Measurements from ENCODE around the gene ADCY3.

The ADCY3 gene

DNA sequence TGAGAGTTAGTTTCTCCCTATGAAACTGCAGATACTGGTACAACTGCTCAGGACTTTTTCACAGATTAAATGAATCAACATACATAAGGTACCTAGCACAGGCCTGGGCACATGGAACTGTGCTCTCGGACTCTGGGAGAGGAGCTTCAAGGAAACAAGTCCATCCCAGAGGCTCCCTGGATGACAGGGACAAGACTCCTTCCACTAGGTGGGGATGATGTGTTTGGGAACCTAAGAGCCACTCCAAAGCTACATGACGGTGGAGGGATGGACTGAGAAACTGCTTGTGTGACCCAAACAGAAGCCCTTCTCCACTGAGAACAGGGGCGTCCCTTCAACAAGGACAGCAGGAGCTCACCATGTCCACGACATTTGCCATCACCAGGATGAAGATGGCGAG is 89.7 kb downstream of the ADCY3 start:
- ATAC-seq (no peak), DNase-seq (no peak)

GRCh38 chr2:24828238-24828996 is 91.6 kb downstream of the ADCY3 start:
- ATAC-seq (no peak), DNase-seq (no peak)

- ATAC-seq (peak; percentile 84), DNase-seq (peak; percentile 66)
Measured at GRCh38 chr2:24827321-24828237, 92.5 kb downstream of the ADCY3 start.

DNA sequence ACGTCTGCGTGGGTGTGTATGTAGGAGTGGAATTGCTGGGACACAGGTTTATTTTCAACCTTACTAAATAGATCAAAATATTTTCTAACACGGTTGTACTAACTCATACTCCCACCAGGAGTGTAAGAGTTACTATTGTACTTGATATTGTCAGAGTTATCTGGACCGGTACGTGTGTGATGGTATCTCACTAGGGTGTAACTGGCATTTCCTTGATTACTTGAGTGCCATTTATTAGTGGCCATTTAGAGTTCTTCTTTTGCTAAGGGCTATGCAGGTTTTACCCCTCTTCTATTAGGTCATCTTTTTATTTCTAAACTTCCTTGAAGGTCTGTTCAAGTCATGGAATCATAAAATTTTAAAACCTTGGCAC is 93.3 kb downstream of the ADCY3 start:
- DNase-seq (no peak), ATAC-seq (no peak)

DNA sequence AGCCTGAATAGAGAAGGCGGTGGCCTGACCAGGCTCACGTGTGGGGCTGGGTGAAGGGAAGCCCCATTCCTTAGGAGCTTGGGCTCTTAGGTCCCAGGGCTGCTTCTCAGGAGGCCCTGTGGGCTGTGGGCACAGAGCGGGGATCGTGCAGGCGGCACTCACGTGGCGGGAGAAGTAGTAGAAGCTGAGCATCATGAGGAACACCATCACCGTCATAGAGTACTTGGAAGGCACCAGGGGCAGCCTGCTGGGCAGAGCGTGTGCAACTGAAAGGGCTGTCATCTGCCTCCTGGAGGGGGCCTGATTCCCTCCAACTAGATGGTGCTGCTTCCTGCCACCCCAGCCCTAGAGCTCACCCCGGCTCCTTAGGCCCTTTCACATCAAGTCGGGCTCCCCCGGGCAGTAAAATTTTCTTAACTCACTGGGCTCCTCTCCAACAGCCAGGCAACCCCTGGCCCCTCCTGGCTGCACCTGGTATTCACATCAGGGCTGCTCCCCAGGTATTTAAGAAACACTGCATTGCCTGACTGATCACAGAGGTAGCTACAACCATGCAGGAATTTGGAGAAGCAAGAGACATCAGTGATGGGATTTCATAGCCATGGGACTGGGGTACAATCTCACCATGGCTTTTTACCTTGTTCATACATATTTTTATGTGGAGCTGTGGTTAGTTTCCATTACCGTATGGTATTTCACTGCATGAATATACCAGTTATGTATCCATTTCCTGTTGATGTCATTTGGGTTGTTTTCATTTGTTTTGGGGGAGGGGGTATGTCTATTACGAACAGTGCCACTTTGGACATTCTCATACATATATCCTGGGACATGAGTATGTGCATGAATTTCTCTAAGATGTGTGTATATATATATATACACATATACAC is 93.9 kb downstream of the ADCY3 start:
- no peak for DNase-seq
- peak; percentile 6 for ATAC-seq

DNA sequence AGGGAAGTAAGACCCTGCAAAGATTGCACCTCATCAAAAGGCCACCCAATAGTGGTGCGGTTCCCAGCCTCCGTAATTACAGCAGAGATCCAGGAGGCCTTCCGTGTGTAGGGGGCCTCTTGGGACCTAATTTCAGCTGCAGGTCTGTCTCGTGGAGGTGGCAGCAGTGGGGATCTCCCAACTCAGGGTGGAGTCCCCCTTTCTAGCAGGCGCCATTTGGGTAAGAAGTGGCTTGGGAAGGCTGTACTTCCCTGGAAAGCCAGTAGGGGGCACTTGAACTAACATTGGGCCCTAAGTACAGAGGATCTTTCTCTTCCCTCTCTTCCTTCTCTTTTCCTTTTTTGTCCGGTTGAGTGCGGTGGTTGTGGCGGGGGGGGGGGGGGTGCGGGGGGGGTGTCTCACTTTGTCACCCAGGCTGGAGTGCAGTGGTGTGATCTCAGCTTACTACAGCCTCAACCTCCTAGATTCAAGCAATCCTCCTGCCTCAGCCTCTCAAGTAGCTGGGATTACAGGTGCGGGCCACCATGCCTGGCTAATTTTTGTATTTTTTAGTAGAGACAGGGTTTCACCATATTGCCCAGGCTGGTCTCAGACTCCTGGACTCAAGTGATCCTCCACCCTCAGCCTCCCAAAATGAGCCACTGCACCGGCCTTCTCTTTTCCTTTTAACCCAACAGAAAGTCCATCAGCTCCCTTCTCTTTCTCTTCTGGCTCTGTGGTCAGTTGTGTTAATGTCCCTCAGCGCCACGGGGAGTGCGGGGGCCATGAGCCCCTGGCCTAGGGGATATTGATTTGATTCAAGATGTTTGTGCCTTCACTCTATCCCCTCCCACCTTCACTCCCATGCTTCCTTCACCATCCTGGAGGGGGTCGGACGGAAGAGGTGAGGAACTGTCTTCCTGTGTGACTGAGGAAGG is 94.8 kb downstream of the ADCY3 start:
- DNase-seq (peak; percentile 50), ATAC-seq (no peak)

- no peak for DNase-seq
- no peak for ATAC-seq
Measured at GRCh38 chr2:24824071-24824588, 95.9 kb downstream of the ADCY3 start.

DNA sequence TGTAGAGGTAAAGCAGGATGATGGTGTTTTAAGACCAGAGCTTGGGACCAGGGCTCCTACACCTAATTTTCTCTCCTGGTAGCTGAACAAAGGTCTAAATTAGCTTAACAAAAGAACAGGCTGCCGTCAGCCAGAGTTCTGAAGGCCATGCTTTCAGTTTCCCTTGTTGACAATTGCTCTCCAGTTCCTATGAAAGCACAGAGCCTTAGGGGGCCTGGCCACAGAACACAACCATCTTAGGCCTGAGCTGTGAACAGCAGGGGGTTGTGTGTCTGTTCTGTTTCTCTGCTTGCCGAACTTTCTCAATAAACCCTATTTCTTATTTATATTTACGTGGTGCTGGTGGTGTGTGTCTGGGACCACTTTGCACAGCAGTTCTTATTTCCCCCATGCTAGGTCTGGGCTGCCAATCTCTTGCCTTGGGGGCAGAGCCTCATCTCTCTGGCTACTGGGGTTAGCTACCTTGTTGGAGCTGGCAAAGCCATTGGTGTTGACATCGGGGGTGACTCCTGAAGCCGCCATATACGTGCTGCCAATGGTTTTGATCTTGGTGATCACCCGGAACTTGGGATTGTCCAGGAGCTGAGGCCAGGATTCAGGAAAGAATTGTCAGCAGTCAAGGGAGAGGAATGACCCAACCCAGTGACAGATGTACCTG is 97.9 kb downstream of the ADCY3 start:
- DNase-seq (no peak), ATAC-seq (no peak)

GRCh38 chr2:24821433-24821891 is 98.6 kb downstream of the ADCY3 start:
- DNase-seq (no peak), ATAC-seq (no peak)

- DNase-seq (no peak), ATAC-seq (no peak)
Measured at GRCh38 chr2:24820598-24821432, 99.2 kb downstream of the ADCY3 start.

GRCh38 chr2:24820175-24820513 is 99.9 kb downstream of the ADCY3 start:
- no peak for DNase-seq

GRCh38 chr2:24819442-24820174 is 100.4 kb downstream of the ADCY3 start:
- DNase-seq (no peak), ATAC-seq (no peak)

More at GRCh38 chr2:24820175-24820513, 99.9 kb downstream of the ADCY3 start:
- ATAC-seq: no peak

- ATAC-seq (peak; percentile 41), DNase-seq (no peak)
Measured at GRCh38 chr2:24818721-24819167, 101.3 kb downstream of the ADCY3 start.

DNA sequence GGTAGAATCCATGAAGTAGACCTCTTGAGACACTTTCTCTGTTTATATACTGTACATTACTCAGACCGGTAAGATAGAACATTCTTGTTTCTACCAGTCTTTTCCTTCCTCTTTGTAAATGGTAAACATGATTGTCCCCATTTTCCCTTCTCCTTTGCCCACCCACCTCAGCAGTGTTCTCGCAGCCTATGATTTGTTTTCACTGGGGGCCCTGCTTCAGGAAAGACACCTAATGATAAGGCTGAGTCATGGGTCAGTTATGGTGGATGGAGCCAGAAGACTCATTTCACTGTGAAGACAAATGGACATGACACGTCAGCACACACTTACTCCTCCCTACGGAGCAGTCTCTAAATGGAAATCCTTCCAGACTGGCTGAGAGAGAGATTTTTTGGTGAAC is 103.2 kb downstream of the ADCY3 start:
- DNase-seq (no peak), ATAC-seq (no peak)

DNA sequence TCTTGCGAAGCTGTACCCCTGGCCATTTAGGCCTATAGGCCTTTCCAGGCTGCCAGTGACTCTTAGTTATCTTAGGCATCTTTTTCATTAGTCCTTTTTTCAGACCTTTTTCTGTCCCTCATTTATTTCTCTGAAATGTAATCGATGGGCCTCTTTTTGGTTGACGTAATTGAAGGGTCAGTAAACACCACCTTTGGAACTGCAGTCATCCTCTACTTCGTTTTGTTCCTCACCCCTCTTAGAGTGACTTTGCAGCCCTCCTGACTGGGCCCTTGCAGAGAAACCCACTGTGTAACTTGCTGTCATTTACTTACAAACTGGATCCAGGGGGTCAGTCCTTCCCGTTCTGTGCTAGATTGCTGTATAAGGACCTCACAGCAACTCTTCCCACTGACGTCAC is 103.6 kb downstream of the ADCY3 start:
- DNase-seq (no peak), ATAC-seq (no peak)

DNA sequence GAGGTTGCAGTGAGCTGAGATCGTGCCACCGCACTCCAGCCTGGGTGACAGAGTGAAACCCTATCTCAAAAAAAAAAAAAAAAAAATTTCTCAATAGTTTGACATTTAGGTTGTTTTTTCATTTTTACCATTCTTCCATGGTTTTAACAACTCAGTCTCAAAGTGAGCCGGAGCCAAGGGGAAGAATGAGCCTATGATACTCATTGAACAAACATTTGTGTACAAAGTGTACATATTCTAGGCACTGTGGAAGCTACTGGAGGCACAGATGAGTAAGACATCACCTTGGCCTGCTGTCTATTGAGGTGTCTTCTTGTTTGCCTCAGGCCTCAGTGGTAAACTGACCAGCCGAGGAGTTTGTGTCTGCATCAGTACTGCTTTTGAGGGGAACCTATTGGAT is 104.9 kb downstream of the ADCY3 start:
- no peak for DNase-seq
- ATAC-seq: no peak

- DNase-seq (no peak), ATAC-seq (no peak)
Measured at GRCh38 chr2:24814516-24814915, 105.5 kb downstream of the ADCY3 start.

GRCh38 chr2:24813691-24814137 is 106.3 kb downstream of the ADCY3 start:
- no peak for DNase-seq
- ATAC-seq: no peak
